GM12872 (cell line): ENCODE results near the gene RPS6KA5.

Experiments used
- CTCF ChIP-seq: IDR thresholded peaks from 3 replicates; pipeline ENCODE4 v1.5.1; 2011; ENCODE audit warnings: low read depth, mild to moderate bottlenecking, low read length, moderate library complexity; ENCODE audit not compliant: insufficient read depth

RPS6KA5 gene

GRCh38 chr14:90804292-90805083 is 256.0 kb downstream of the RPS6KA5 start:
- no peak for TF ChIP-seq CTCF

- TF ChIP-seq CTCF: no peak
Observed at GRCh38 chr14:90803249-90803648, 257.2 kb downstream of the RPS6KA5 start.

GRCh38 chr14:90799420-90799819 is 261.0 kb downstream of the RPS6KA5 start:
- no peak for TF ChIP-seq CTCF

GRCh38 chr14:90797919-90798318 is 262.5 kb downstream of the RPS6KA5 start:
- TF ChIP-seq CTCF: no peak
